Neural cell (in vitro differentiated cells): ENCODE measurements around the gene GIMAP6.
"Not testable (repeated sequence)": the region's sequence is repeated elsewhere in the genome, so short reads cannot be mapped to it uniquely, and the experiment has no call there.

Source experiments
- EZH2 ChIP-seq: fragments of 200-600, 300-800 bp; shearing (Covaris generic), sonication (generic); IDR thresholded peaks from 2 replicates; pipeline ENCODE4 v1.6.1; 2014; ENCODE audit warnings: antibody characterized with exemption, low read length, borderline replicate concordance, mild to moderate bottlenecking; ENCODE audit not compliant: insufficient read depth, poor library complexity, severe bottlenecking
- TAF1 ChIP-seq: IDR thresholded peaks from 2 replicates; pipeline ENCODE4 v1.6.1; 2012; ENCODE audit warnings: low read depth
- TF ChIP-seq, protein P1 (sequence below): fragments of 450-650 bp; IDR thresholded peaks from 2 replicates; pipeline ENCODE4 v1.5.1; 2014; ENCODE audit warnings: antibody characterized with exemption, mild to moderate bottlenecking, moderate library complexity; ENCODE audit not compliant: poor library complexity, severe bottlenecking

DNA sequence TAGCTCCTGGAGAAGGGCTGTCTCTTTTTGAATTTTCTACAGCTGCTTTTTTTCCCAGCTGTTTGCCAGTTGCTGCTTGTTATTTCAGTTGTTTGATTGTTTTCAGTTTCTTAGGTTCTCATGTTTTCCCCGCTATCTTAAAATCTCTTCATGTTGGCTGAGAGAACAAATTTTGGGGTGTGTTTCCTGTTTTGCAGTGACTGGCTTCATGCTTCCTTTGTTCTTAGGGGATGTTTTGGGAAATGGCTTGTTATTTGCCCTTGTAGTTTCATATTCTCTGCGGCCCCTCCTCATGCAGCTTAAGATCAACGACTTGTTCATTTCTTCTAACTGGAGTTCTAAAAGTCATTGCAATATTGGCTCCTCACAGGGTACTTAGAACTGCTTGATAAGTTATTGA is 44.7 kb upstream of the GIMAP6 start:
- TF ChIP-seq TAF1, EZH2: not testable (repeated sequence)
- TF ChIP-seq, protein P1, sequence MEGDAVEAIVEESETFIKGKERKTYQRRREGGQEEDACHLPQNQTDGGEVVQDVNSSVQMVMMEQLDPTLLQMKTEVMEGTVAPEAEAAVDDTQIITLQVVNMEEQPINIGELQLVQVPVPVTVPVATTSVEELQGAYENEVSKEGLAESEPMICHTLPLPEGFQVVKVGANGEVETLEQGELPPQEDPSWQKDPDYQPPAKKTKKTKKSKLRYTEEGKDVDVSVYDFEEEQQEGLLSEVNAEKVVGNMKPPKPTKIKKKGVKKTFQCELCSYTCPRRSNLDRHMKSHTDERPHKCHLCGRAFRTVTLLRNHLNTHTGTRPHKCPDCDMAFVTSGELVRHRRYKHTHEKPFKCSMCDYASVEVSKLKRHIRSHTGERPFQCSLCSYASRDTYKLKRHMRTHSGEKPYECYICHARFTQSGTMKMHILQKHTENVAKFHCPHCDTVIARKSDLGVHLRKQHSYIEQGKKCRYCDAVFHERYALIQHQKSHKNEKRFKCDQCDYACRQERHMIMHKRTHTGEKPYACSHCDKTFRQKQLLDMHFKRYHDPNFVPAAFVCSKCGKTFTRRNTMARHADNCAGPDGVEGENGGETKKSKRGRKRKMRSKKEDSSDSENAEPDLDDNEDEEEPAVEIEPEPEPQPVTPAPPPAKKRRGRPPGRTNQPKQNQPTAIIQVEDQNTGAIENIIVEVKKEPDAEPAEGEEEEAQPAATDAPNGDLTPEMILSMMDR: not testable (repeated sequence)
